ENCODE data around the gene TMEM154. TPM values are rescaled to one million over a fixed set of nuclear protein-coding genes. Genes with fewer than 3 reads are reported as not detected.

TMEM154 gene
- total RNA-seq, 4 donors from 2014 or later: 2.0 to 13.4 (median 3.3) TPM

Other genes with a start within 250 kb of the TMEM154 start
- 10 to 100 TPM; 44.3 to 62.0 (median 49.9) TPM for gene FBXW7, start 143.9 kb downstream of the TMEM154 start, total RNA-seq
- under 1 TPM in 1 of 4 donors, not detected in 3; 0.19 TPM for gene TIGD4, start 99.7 kb upstream of the TMEM154 start, total RNA-seq
- 10 to 100 TPM; 18.3 to 32.6 (median 25.6) TPM for gene ARFIP1, start 100.0 kb upstream of the TMEM154 start, total RNA-seq

Data from omental fat pad (tissue), 4 donors.